Activated naive CD4-positive, alpha-beta T cell treated with anti-CD3 and anti-CD28 coated beads, Interleukin-2, amount 10 ng/mL, durations not matched to agents 7 days and 5 days (primary cell): ENCODE measurements around the gene CRACR2B.

Experiments used
- CTCF ChIA-PET: fragments of 350-600 bp; sonication (Branson Sonifier 250); formaldehyde crosslinking; loops from one replicate; lab custom pipeline; 2021; ENCODE audit warnings: antibody characterized with exemption; lab: Charles Lee
- DNase-seq: peaks from one replicate; pipeline ENCODE4 v3.0.0-alpha.2; 2020
- H3K27ac Mint-ChIP-seq: one replicate; pipeline ENCODE4 v1.8.0; 2021; ENCODE audit warnings: mild to moderate bottlenecking, moderate library complexity, mixed read lengths
- H3K27me3 Mint-ChIP-seq: one replicate; pipeline ENCODE4 v1.8.0; 2021; ENCODE audit warnings: mild to moderate bottlenecking, mixed read lengths
- H3K36me3 Mint-ChIP-seq: one replicate; pipeline ENCODE4 v1.8.0; 2021; ENCODE audit warnings: mixed read lengths
- H3K4me1 Mint-ChIP-seq: one replicate; pipeline ENCODE4 v1.8.0; 2021; ENCODE audit warnings: mixed read lengths
- H3K4me3 Mint-ChIP-seq: one replicate; pipeline ENCODE4 v1.8.0; 2021; ENCODE audit warnings: mild to moderate bottlenecking, moderate library complexity, mixed read lengths
- H3K9me3 Mint-ChIP-seq: one replicate; pipeline ENCODE4 v1.8.0; 2021; ENCODE audit warnings: mixed read lengths

The CRACR2B gene

DNA sequence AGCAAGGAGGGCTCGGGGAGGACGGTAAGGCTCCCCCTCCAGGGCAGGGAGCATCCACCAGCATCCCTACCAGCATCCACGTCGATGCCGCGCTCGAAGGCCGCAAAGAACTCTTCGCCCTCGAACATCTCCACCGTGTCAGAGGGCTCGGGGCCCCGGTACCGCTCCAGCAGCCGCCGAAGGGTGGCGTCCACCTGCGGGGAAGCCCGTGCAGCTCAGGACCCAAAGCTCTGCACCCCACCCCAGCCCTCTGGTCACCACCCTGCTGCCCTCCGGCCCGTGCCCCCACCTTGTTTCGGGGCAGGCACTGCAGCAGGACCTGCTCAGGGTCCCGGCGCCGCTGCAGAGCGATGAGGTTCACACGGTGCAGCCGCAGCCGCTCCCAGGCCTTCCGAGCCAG is 27.2 kb upstream of the CRACR2B start:
- no peak overlapping the region for H3K4me3 Mint-ChIP-seq
- CTCF ChIA-PET = no interaction called here
- H3K27ac Mint-ChIP-seq = no peak overlapping the region

GRCh38 chr11:801097-801780 is 26.5 kb upstream of the CRACR2B start:
- no peak for DNase-seq
- CTCF ChIA-PET = no interaction called here
- H3K36me3 Mint-ChIP-seq = peaks cover 6% of the 10 kb centered on the region
- no peak overlapping the region for H3K27ac Mint-ChIP-seq
- no peaks in the 10 kb centered on the region for H3K9me3 Mint-ChIP-seq
- H3K27me3 Mint-ChIP-seq = no peaks in the 10 kb centered on the region
- peak overlapping the region; percentile 28 for H3K4me3 Mint-ChIP-seq
- peaks cover 29% of the 10 kb centered on the region for H3K4me1 Mint-ChIP-seq

More for the DNA sequence above, 27.2 kb upstream of the CRACR2B start:
- Mint-ChIP-seq H3K4me1 (peaks cover 29% of the 10 kb centered on the region), H3K36me3 (peaks cover 6% of the 10 kb centered on the region), H3K27me3 (no peaks in the 10 kb centered on the region), H3K9me3 (no peaks in the 10 kb centered on the region)
- no peak for DNase-seq

DNA sequence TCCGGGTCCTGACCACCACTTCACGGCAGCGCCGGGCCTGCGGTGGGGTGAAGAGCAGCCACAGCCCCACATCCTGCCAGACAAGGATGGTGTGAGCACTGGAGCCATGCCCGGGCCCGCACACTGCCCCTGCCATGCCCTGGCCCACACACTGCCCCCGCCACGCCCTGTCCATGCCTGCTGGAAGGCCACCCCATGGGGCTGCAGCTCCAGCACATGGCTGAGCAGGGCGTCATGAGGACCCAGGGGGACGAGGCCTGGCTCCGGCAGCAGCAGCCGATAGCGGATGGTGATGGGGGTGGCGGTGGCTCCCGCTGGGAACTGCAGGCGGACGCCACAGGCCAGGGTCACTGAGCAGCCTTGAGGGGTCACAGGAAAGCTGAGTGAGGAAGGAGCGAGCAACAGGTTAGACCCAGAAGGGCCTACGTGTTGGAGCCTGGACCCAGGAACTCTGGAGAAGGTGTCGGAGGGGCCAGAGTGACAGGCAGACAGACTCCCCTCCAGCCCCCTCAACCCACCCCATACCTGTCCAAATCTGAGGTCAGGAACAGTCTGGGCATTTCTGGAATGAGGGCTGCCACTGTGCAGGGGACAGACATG is 25.6 kb upstream of the CRACR2B start:
- CTCF ChIA-PET = no interaction called here
- Mint-ChIP-seq H3K9me3 (no peaks in the 10 kb centered on the region), H3K27me3 (no peaks in the 10 kb centered on the region), H3K4me3 (peak overlapping the region; percentile 12), H3K4me1 (peaks cover 29% of the 10 kb centered on the region), H3K27ac (no peak overlapping the region), H3K36me3 (peaks cover 6% of the 10 kb centered on the region)
- no peak for DNase-seq

DNA sequence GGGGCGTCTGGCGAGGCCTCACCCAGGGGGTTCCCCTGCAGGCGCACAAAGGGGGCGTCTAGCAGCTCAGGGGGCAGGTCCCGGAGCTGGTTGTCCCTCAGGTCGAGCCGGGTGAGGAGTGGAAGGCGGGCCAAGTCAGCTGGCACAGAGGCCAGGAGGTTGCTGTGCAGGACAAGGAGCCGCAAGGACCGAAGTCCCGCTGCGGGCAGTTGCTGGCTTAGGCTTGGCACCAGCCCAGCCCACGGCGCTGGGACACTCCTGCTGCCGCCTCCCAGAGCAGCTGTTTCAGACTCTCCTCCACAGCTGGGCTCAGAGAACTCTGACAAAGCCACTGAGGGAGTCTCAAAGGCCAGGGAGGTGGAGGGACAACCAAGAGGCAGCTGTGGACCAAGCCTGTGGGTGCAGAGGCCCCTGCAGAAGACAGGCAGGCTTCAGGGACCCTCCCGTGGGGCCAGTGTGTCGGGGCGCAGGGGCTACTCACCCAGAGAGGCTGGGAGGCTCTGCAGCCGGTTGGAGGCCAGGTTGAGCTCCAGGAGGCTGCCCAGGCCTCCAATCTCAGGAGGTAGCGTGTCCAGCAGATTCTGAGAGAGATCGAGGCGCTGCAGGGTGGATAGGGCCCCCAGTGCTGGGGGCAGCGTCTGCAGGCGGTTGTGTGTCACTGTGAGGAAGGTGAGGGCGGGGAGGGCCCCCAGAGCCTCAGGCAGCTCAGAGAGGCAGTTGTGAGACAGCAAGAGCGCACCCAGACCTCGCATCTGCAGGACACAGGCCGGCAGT is 24.8 kb upstream of the CRACR2B start:
- DNase-seq = no peak
- H3K4me1 Mint-ChIP-seq = peaks cover 30% of the 10 kb centered on the region
- H3K27ac Mint-ChIP-seq = no peak overlapping the region
- H3K9me3 Mint-ChIP-seq = no peaks in the 10 kb centered on the region
- CTCF ChIA-PET = no interaction called here
- H3K36me3 Mint-ChIP-seq = peaks cover 6% of the 10 kb centered on the region
- H3K4me3 Mint-ChIP-seq = peak overlapping the region; percentile 82
- H3K27me3 Mint-ChIP-seq = no peaks in the 10 kb centered on the region

GRCh38 chr11:803467-803742 is 24.3 kb upstream of the CRACR2B start:
- peak overlapping the region; percentile 82 for H3K4me3 Mint-ChIP-seq
- H3K9me3 Mint-ChIP-seq = no peaks in the 10 kb centered on the region
- CTCF ChIA-PET = no interaction called here
- H3K4me1 Mint-ChIP-seq = peaks cover 34% of the 10 kb centered on the region
- DNase-seq = no peak
- H3K27ac Mint-ChIP-seq = no peak overlapping the region
- no peaks in the 10 kb centered on the region for H3K27me3 Mint-ChIP-seq
- H3K36me3 Mint-ChIP-seq = peaks cover 6% of the 10 kb centered on the region

GRCh38 chr11:803770-804598 is 23.7 kb upstream of the CRACR2B start:
- Mint-ChIP-seq H3K4me1 (peaks cover 40% of the 10 kb centered on the region), H3K36me3 (peaks cover 6% of the 10 kb centered on the region), H3K9me3 (no peaks in the 10 kb centered on the region), H3K27ac (peak overlapping the region; percentile 84), H3K4me3 (peak overlapping the region; percentile 82), H3K27me3 (no peaks in the 10 kb centered on the region)
- CTCF ChIA-PET = no interaction called here
- no peak for DNase-seq

DNA sequence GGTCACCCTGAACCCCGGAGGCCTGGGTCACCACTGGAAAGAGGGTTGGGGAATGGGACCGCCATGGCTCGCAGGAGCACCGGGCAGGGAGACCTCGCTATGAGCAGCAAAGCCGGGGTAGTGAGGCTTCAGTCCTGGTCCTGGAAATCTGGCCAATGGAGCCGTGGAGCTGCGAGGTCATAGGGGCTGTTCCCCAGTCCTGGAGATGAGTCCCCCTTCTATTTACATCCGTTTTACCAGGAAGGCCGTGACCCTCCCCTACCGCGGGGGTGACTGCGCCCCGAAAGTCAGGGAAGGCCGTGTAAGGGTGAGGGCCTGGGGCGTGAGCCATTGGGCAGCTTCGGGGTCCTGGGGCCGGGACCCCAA is 23.1 kb upstream of the CRACR2B start:
- Mint-ChIP-seq H3K36me3 (peaks cover 6% of the 10 kb centered on the region), H3K27ac (peak overlapping the region; percentile 84), H3K9me3 (no peaks in the 10 kb centered on the region), H3K4me3 (peak overlapping the region; percentile 82), H3K27me3 (peaks cover 2% of the 10 kb centered on the region), H3K4me1 (peaks cover 41% of the 10 kb centered on the region)
- CTCF ChIA-PET = no interaction called here
- no peak for DNase-seq

DNA sequence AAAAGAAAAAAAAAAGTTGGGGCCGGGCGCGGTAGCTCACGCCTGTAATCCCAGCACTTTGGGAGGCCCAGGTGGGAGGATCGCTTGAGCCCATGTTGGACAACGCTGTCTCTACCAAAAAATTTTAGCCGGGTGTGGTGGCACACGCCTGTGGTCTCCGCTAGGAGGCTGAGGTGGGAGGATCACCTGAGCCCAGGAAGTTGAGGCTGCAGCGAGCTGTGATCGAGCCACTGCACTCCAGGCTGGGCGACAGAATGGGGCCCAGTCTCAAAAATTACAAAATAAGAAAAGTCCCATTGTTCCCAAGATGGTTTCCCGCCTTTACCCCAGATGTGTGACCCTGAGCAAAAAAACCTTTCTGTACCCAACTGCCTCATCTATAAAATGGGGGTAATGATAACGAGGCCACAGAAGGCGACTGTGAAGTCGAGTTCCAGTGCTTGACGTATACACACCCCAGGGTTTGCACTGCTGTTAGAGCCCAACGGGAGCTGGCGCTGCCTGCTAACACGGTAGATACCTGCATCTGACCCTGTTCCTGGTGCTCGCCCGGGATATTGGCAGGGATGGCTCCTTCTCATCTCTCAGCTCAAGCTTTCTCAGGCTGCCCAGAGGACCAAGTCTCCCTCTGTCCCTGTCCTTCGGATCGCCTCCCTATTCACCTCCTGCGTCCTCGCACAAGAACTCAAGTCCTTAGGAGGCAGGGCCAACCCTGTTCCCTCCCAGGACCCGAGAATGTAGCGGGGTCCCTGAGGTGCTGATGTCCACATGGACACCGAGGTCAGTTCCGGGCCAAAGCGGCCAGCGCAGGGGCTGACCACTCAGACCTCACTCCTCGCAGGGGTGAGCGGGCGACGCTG is 19.1 kb upstream of the CRACR2B start:
- peak; percentile 42 for DNase-seq
- H3K4me1 Mint-ChIP-seq = peaks cover 59% of the 10 kb centered on the region
- CTCF ChIA-PET = interaction anchor here (0.7 kb wide), 1 partner anchor 151 kb away, joined by 3 read pairs; no protein-coding TSS in a partner anchor

GRCh38 chr11:809287-810039 is 18.3 kb upstream of the CRACR2B start, which contains the start of gene RPLP2:
RPLP2 (plus strand) TSS chr11:809967; CDS start chr11:810235, 268 bp downstream.
- Mint-ChIP-seq H3K9me3 (no peaks in the 10 kb centered on the region), H3K36me3 (peaks cover 26% of the 10 kb centered on the region), H3K4me1 (peaks cover 55% of the 10 kb centered on the region), H3K4me3 (peak within 1 kb of the TSS; percentile 91), H3K27me3 (peaks cover 3% of the 10 kb centered on the region), H3K27ac (peak within 1 kb of the TSS; percentile 97)
- CTCF ChIA-PET = no interaction called here
- DNase-seq = peak; percentile 98

More for the DNA sequence above, 19.1 kb upstream of the CRACR2B start:
- H3K27me3 Mint-ChIP-seq = peaks cover 3% of the 10 kb centered on the region
- H3K4me3 Mint-ChIP-seq = peak overlapping the region; percentile 91
- H3K36me3 Mint-ChIP-seq = peaks cover 23% of the 10 kb centered on the region
- peak overlapping the region; percentile 97 for H3K27ac Mint-ChIP-seq
- H3K9me3 Mint-ChIP-seq = no peaks in the 10 kb centered on the region

GRCh38 chr11:810040-810567 is 17.6 kb upstream of the CRACR2B start:
- H3K9me3 Mint-ChIP-seq = no peaks in the 10 kb centered on the region
- no peak for DNase-seq
- peaks cover 53% of the 10 kb centered on the region for H3K4me1 Mint-ChIP-seq
- H3K27ac Mint-ChIP-seq = peak overlapping the region; percentile 97
- CTCF ChIA-PET = no interaction called here
- H3K4me3 Mint-ChIP-seq = peak overlapping the region; percentile 91
- peaks cover 26% of the 10 kb centered on the region for H3K36me3 Mint-ChIP-seq
- H3K27me3 Mint-ChIP-seq = peaks cover 3% of the 10 kb centered on the region

DNA sequence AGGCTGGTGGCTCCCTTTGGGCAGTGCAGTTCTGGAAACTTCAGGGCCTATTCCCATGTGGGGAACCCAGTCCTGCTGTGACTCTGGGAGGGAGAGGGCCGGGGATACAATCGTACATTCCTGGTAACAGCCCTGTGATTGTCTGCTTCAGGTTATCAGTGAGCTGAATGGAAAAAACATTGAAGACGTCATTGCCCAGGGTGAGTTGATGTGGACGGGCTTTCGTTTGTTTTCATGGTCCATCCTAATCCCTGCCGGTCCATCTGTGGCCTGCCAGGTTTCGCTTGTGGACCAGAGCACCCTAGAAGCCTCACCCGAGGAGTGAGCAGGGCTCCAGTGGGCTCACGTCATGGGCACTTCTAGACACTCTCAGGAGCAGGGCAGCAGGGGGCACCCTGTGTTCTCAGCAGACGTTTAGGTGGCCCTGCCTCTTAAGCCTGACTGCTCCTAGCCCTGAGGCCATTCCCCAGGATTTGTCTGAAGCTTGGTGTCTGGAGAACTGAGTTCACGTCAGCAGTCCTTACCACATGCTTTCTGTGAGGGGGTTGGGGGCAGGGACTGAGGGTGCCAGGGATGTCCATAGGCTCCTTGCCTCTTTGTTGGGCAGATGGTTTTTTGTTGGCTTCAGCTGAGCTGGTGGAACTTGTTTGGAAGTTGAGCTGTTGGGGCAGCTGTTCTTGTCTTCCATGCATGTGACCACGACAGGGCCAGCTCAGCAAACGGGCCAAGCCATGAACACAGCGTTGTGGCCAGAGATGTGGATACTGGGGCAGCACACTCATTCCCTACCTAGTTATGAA is 16.1 kb upstream of the CRACR2B start:
- Mint-ChIP-seq H3K4me3 (peak overlapping the region; percentile 91), H3K36me3 (peaks cover 26% of the 10 kb centered on the region), H3K9me3 (no peaks in the 10 kb centered on the region), H3K27ac (peak overlapping the region; percentile 90), H3K27me3 (peaks cover 3% of the 10 kb centered on the region), H3K4me1 (peaks cover 44% of the 10 kb centered on the region)
- no peak for DNase-seq
- CTCF ChIA-PET = no interaction called here

- no peak for DNase-seq
- peaks cover 42% of the 10 kb centered on the region for H3K4me1 Mint-ChIP-seq
- peak overlapping the region; percentile 21 for H3K4me3 Mint-ChIP-seq
- peaks cover 26% of the 10 kb centered on the region for H3K36me3 Mint-ChIP-seq
- peak overlapping the region; percentile 90 for H3K27ac Mint-ChIP-seq
- no peaks in the 10 kb centered on the region for H3K9me3 Mint-ChIP-seq
- CTCF ChIA-PET = no interaction called here
- H3K27me3 Mint-ChIP-seq = peaks cover 3% of the 10 kb centered on the region
Measured at GRCh38 chr11:812390-812789, 15.3 kb upstream of the CRACR2B start.
